SK-N-SH treated with all-trans-retinoic acid at 6 μM for 48 hours (cell line): ENCODE measurements around the gene GRM4.

ENCODE experiments used
- ATAC-seq: fragments of 200-7000 bp; cut with Tn5 transposase; 3 replicates; pipeline ENCODE4 v1.9.1; 2020; ENCODE audit warnings: mild to moderate bottlenecking, moderate library complexity
- ARNTL ChIP-seq: fragments of 450-650 bp; formaldehyde crosslinking; IDR thresholded peaks from 2 replicates; pipeline ENCODE4 v1.5.0; 2020; ENCODE audit warnings: low read depth, mild to moderate bottlenecking, moderate library complexity, borderline replicate concordance
- BACH2 ChIP-seq: fragments of 250-450 bp; sonication (Bioruptor Pico); IDR thresholded peaks from 2 replicates; pipeline ENCODE4 v1.9.0; 2021; ENCODE audit warnings: mild to moderate bottlenecking, borderline replicate concordance
- CSDC2 ChIP-seq: fragments of 250-450 bp; sonication (Bioruptor Pico); IDR thresholded peaks from 2 replicates; pipeline ENCODE4 v1.5.0; 2020; ENCODE audit warnings: mild to moderate bottlenecking, moderate library complexity
- ESRRG ChIP-seq: fragments of 250-450 bp; sonication (Bioruptor Pico); IDR thresholded peaks from 2 replicates; pipeline ENCODE4 v1.6.1; 2021; ENCODE audit warnings: mild to moderate bottlenecking
- GLIS3 ChIP-seq: fragments of 250-450 bp; sonication (Bioruptor Pico); IDR thresholded peaks from 2 replicates; pipeline ENCODE4 v1.5.0; 2020; ENCODE audit warnings: mild to moderate bottlenecking, moderate library complexity
- ISL1 ChIP-seq: fragments of 250-450 bp; sonication (Bioruptor Pico); IDR thresholded peaks from 2 replicates; pipeline ENCODE4 v2.1.2; 2022; ENCODE audit warnings: mild to moderate bottlenecking, moderate library complexity
- OSR1 ChIP-seq: fragments of 250-450 bp; sonication (Bioruptor Pico); IDR thresholded peaks from 2 replicates; pipeline ENCODE4 v1.8.0; 2022; ENCODE audit warnings: moderate library complexity, mild to moderate bottlenecking, inconsistent platforms
- PPARA ChIP-seq: fragments of 250-450 bp; sonication (Bioruptor Pico); IDR thresholded peaks from 2 replicates; pipeline ENCODE4 v1.5.0; 2020; ENCODE audit warnings: mild to moderate bottlenecking, borderline replicate concordance
- RARB ChIP-seq: fragments of 250-450 bp; sonication (Bioruptor Pico); IDR thresholded peaks from 2 replicates; pipeline ENCODE4 v1.8.0; 2021; ENCODE audit warnings: mild to moderate bottlenecking, moderate library complexity
- SNAI2 ChIP-seq: fragments of 250-450 bp; sonication (Bioruptor Pico); IDR thresholded peaks from 2 replicates; pipeline ENCODE4 v1.5.0; 2020; ENCODE audit warnings: mild to moderate bottlenecking, moderate library complexity
- TCF4 ChIP-seq: fragments of 250-450 bp; sonication (Bioruptor Pico); IDR thresholded peaks from 2 replicates; pipeline ENCODE4 v1.8.0; 2021; ENCODE audit warnings: mild to moderate bottlenecking, moderate library complexity, borderline replicate concordance
- TOX ChIP-seq: fragments of 250-450 bp; sonication (Bioruptor Pico); IDR thresholded peaks from 2 replicates; pipeline ENCODE4 v1.8.0; 2021; ENCODE audit warnings: mild to moderate bottlenecking, moderate library complexity, borderline replicate concordance
- ZC3H10 ChIP-seq: fragments of 250-450 bp; sonication (Bioruptor Pico); IDR thresholded peaks from 2 replicates; pipeline ENCODE4 v1.5.1; 2021; ENCODE audit warnings: mild to moderate bottlenecking, moderate library complexity
- ZFP3 ChIP-seq: fragments of 250-450 bp; sonication (Bioruptor Pico); IDR thresholded peaks from 2 replicates; pipeline ENCODE4 v1.5.0; 2020; ENCODE audit warnings: mild to moderate bottlenecking, moderate library complexity
- ZFP30 ChIP-seq: fragments of 450-650 bp; formaldehyde crosslinking; IDR thresholded peaks from 2 replicates; pipeline ENCODE4 v1.5.0; 2022; ENCODE audit warnings: mild to moderate bottlenecking, moderate library complexity
- ZNF565 ChIP-seq: fragments of 450-650 bp; formaldehyde crosslinking; conservative IDR thresholded peaks from 2 replicates; pipeline ENCODE4 v1.5.0; 2020; ENCODE audit warnings: low read depth, mild to moderate bottlenecking, moderate library complexity
- ZNF70 ChIP-seq: fragments of 450-650 bp; formaldehyde crosslinking; IDR thresholded peaks from 2 replicates; pipeline ENCODE4 v1.5.0; 2020; ENCODE audit warnings: mild to moderate bottlenecking, moderate library complexity
- ZNF8 ChIP-seq: fragments of 450-650 bp; formaldehyde crosslinking; IDR thresholded peaks from 2 replicates; pipeline ENCODE4 v1.5.0; 2020; ENCODE audit warnings: mild to moderate bottlenecking, moderate library complexity
- TF ChIP-seq, protein P1 (sequence below): fragments of 250-450 bp; sonication (Bioruptor Pico); IDR thresholded peaks from 2 replicates; pipeline ENCODE4 v1.5.0; 2020; ENCODE audit warnings: mild to moderate bottlenecking, moderate library complexity
- TF ChIP-seq, protein P2 (sequence below): fragments of 250-450 bp; sonication (Bioruptor Pico); IDR thresholded peaks from 2 replicates; pipeline ENCODE4 v1.5.1; 2020; ENCODE audit warnings: low read depth, mild to moderate bottlenecking, moderate library complexity
- TF ChIP-seq, protein P3 (sequence below): fragments of 250-450 bp; sonication (Bioruptor Pico); IDR thresholded peaks from 2 replicates; pipeline ENCODE4 v1.5.1; 2021; ENCODE audit warnings: mild to moderate bottlenecking, moderate library complexity
- TF ChIP-seq, protein P4 (sequence below): fragments of 250-450 bp; sonication (Bioruptor Pico); IDR thresholded peaks from 2 replicates; pipeline ENCODE4 v1.8.0; 2020; ENCODE audit warnings: mild to moderate bottlenecking, moderate library complexity, borderline replicate concordance
- TF ChIP-seq, protein P5 (sequence below): fragments of 250-450 bp; sonication (Bioruptor Pico); IDR thresholded peaks from 2 replicates; pipeline ENCODE4 v1.8.0; 2021; ENCODE audit warnings: low read depth, mild to moderate bottlenecking, moderate library complexity, borderline replicate concordance

GRM4 gene

DNA sequence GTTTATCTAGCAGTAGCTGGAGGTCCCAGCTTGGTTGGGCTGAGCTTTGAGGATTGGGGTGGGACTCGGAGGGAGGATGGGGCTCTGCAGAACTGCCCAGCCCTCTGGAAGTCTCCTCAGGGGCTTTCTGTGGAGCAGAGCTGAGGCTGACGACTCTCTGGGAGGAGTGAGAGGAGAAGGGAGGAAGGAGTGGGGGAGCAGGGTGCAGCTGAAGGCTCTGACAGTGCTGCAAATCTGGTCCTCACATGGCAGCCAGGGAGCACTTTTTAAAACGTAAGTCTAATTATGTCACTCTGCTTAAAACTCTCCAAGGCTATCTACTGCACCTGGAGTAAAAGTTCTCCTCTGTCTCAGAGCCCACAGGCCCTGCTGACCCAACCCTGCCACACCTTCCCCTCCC, 32.4 kb downstream of the GRM4 start:
- no peak for ATAC-seq
- no peak for TF ChIP-seq ZNF8
- TF ChIP-seq OSR1 (CRISPR knock-in tag): no peak
- TF ChIP-seq, protein P1, sequence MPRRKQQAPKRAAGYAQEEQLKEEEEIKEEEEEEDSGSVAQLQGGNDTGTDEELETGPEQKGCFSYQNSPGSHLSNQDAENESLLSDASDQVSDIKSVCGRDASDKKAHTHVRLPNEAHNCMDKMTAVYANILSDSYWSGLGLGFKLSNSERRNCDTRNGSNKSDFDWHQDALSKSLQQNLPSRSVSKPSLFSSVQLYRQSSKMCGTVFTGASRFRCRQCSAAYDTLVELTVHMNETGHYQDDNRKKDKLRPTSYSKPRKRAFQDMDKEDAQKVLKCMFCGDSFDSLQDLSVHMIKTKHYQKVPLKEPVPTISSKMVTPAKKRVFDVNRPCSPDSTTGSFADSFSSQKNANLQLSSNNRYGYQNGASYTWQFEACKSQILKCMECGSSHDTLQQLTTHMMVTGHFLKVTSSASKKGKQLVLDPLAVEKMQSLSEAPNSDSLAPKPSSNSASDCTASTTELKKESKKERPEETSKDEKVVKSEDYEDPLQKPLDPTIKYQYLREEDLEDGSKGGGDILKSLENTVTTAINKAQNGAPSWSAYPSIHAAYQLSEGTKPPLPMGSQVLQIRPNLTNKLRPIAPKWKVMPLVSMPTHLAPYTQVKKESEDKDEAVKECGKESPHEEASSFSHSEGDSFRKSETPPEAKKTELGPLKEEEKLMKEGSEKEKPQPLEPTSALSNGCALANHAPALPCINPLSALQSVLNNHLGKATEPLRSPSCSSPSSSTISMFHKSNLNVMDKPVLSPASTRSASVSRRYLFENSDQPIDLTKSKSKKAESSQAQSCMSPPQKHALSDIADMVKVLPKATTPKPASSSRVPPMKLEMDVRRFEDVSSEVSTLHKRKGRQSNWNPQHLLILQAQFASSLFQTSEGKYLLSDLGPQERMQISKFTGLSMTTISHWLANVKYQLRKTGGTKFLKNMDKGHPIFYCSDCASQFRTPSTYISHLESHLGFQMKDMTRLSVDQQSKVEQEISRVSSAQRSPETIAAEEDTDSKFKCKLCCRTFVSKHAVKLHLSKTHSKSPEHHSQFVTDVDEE (CRISPR knock-in tag): no peak
- TF ChIP-seq ZNF70 (CRISPR knock-in tag): no peak
- TF ChIP-seq ZFP30 (CRISPR knock-in tag): no peak
- TF ChIP-seq ZC3H10: no peak
- no peak for TF ChIP-seq PPARA (CRISPR knock-in tag)
- TF ChIP-seq, protein P2, sequence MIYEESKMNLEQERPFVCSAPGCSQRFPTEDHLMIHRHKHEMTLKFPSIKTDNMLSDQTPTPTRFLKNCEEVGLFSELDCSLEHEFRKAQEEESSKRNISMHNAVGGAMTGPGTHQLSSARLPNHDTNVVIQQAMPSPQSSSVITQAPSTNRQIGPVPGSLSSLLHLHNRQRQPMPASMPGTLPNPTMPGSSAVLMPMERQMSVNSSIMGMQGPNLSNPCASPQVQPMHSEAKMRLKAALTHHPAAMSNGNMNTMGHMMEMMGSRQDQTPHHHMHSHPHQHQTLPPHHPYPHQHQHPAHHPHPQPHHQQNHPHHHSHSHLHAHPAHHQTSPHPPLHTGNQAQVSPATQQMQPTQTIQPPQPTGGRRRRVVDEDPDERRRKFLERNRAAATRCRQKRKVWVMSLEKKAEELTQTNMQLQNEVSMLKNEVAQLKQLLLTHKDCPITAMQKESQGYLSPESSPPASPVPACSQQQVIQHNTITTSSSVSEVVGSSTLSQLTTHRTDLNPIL (CRISPR knock-in tag): no peak
- TF ChIP-seq TOX (CRISPR knock-in tag): no peak
- TF ChIP-seq BACH2 (CRISPR knock-in tag): no peak
- TF ChIP-seq ARNTL (CRISPR knock-in tag): no peak
- no peak for TF ChIP-seq SNAI2 (CRISPR knock-in tag)
- TF ChIP-seq GLIS3 (CRISPR knock-in tag): no peak
- TF ChIP-seq ZFP3 (CRISPR knock-in tag): no peak
- no peak for TF ChIP-seq ZNF565 (CRISPR knock-in tag)
- no peak for TF ChIP-seq RARB (CRISPR knock-in tag)
- TF ChIP-seq ESRRG (CRISPR knock-in tag): no peak
- TF ChIP-seq, protein P3, sequence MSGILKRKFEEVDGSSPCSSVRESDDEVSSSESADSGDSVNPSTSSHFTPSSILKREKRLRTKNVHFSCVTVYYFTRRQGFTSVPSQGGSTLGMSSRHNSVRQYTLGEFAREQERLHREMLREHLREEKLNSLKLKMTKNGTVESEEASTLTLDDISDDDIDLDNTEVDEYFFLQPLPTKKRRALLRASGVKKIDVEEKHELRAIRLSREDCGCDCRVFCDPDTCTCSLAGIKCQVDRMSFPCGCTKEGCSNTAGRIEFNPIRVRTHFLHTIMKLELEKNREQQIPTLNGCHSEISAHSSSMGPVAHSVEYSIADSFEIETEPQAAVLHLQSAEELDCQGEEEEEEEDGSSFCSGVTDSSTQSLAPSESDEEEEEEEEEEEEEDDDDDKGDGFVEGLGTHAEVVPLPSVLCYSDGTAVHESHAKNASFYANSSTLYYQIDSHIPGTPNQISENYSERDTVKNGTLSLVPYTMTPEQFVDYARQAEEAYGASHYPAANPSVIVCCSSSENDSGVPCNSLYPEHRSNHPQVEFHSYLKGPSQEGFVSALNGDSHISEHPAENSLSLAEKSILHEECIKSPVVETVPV (CRISPR knock-in tag): no peak
- no peak for TF ChIP-seq TCF4 (CRISPR knock-in tag)
- no peak for TF ChIP-seq CSDC2

DNA sequence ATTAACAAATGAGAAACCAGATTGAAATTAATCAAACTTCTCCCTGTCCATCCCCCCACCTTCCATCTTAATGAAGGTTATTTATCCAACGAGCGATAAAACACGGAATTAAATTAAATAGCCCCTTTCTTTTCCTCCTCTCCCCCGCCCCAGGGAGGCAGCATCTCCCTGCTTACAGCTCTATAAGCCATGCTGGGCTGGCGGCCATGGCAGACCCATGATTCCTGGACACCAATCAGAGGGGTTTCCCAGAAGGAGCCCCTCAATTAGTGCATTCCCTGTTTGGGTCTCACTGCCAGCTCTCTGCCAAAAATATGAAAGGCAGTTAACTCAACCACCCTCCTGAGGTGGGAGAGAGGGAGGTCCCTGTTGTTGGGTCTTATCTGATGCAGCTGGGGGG, 33.8 kb downstream of the GRM4 start:
- no peak for TF ChIP-seq CSDC2
- TF ChIP-seq PPARA (CRISPR knock-in tag): no peak
- TF ChIP-seq, protein P4, sequence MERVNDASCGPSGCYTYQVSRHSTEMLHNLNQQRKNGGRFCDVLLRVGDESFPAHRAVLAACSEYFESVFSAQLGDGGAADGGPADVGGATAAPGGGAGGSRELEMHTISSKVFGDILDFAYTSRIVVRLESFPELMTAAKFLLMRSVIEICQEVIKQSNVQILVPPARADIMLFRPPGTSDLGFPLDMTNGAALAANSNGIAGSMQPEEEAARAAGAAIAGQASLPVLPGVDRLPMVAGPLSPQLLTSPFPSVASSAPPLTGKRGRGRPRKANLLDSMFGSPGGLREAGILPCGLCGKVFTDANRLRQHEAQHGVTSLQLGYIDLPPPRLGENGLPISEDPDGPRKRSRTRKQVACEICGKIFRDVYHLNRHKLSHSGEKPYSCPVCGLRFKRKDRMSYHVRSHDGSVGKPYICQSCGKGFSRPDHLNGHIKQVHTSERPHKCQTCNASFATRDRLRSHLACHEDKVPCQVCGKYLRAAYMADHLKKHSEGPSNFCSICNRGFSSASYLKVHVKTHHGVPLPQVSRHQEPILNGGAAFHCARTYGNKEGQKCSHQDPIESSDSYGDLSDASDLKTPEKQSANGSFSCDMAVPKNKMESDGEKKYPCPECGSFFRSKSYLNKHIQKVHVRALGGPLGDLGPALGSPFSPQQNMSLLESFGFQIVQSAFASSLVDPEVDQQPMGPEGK: no peak
- no peak for TF ChIP-seq RARB (CRISPR knock-in tag)
- TF ChIP-seq ZNF565 (CRISPR knock-in tag): no peak
- TF ChIP-seq, protein P2 (CRISPR knock-in tag): no peak
- no peak for TF ChIP-seq ESRRG (CRISPR knock-in tag)
- TF ChIP-seq, protein P1 (CRISPR knock-in tag): no peak
- no peak for TF ChIP-seq GLIS3 (CRISPR knock-in tag)
- no peak for TF ChIP-seq ZNF70 (CRISPR knock-in tag)
- TF ChIP-seq, protein P5, sequence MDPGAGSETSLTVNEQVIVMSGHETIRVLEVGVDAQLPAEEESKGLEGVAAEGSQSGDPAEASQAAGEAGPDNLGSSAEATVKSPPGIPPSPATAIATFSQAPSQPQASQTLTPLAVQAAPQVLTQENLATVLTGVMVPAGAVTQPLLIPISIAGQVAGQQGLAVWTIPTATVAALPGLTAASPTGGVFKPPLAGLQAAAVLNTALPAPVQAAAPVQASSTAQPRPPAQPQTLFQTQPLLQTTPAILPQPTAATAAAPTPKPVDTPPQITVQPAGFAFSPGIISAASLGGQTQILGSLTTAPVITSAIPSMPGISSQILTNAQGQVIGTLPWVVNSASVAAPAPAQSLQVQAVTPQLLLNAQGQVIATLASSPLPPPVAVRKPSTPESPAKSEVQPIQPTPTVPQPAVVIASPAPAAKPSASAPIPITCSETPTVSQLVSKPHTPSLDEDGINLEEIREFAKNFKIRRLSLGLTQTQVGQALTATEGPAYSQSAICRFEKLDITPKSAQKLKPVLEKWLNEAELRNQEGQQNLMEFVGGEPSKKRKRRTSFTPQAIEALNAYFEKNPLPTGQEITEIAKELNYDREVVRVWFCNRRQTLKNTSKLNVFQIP (CRISPR knock-in tag): no peak
- TF ChIP-seq ZC3H10: no peak
- TF ChIP-seq ARNTL (CRISPR knock-in tag): no peak
- no peak for TF ChIP-seq ISL1
- no peak for TF ChIP-seq ZFP3 (CRISPR knock-in tag)
- no peak for TF ChIP-seq BACH2 (CRISPR knock-in tag)
- TF ChIP-seq ZFP30 (CRISPR knock-in tag): no peak
- no peak for ATAC-seq
